ENCODE results near the gene PNMA8B.

The PNMA8B gene

DNA sequence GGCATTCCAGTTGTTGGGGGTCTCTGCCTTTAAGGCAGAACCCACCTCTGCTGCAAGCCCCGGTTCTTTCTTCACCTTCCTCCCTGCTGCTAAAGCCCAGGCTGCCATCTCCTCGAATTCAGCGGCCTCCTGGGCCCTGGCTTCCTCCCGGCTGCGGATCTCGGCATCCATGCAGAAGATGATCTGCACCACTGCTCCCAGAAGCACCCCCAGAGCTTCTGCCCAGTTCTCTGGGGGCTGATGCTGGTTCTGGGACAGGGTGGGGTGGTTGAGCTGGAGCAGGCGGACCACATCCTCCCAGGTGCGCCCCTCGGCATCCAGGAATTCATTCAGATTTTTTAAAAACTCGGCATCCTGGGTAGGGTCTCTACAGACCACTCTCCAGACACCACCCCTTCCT, 25.3 kb downstream of the PNMA8B start:
- no peak for DNase-seq (ENCODE audit: low read depth)
- TF ChIP-seq, protein P1, sequence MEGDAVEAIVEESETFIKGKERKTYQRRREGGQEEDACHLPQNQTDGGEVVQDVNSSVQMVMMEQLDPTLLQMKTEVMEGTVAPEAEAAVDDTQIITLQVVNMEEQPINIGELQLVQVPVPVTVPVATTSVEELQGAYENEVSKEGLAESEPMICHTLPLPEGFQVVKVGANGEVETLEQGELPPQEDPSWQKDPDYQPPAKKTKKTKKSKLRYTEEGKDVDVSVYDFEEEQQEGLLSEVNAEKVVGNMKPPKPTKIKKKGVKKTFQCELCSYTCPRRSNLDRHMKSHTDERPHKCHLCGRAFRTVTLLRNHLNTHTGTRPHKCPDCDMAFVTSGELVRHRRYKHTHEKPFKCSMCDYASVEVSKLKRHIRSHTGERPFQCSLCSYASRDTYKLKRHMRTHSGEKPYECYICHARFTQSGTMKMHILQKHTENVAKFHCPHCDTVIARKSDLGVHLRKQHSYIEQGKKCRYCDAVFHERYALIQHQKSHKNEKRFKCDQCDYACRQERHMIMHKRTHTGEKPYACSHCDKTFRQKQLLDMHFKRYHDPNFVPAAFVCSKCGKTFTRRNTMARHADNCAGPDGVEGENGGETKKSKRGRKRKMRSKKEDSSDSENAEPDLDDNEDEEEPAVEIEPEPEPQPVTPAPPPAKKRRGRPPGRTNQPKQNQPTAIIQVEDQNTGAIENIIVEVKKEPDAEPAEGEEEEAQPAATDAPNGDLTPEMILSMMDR (IDR thresholded peaks at IDR 0.05; ENCODE audit: low read length, missing control alignments) = no peak
- no peak overlapping the region for H3K4me3 ChIP-seq (replicated peaks; ENCODE audit: low read depth, low read length)

DNA sequence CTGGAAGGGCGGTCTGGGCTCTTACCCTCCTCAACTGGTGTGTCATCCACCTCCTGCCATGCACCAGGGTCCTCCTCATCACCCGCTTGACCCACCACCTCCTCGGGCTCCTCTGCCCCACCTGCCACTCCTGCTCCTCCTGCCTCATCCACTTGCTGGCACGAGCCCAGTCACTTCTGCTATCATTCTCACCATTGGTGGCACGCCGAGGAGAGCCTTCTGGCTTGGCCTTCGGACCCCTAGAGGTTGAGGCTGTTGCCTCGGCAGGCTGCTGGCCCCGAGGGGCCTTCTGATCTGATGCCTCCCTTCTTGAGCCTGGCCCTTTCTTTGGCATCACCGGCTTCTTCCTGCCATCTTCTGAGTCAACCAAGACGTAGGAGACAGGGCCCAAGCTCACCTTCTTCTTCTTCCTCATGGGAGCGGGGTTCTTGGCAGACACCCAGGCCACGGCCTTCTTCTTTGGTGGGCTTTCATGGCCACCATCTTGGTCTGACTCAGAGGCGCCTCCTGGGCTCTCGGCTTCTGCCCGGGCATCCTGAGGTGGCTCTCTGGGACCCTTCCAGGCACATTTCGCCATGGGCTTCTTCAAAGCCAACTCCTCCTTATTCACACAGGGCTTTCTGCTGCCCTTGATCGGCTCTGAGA, 26.0 kb downstream of the PNMA8B start:
- no peak overlapping the region for H3K4me3 ChIP-seq (replicated peaks; ENCODE audit: low read depth, low read length)
- TF ChIP-seq, protein P1 (IDR thresholded peaks at IDR 0.05; ENCODE audit: low read length, missing control alignments) = no peak
- no peak for DNase-seq (ENCODE audit: low read depth)

DNA sequence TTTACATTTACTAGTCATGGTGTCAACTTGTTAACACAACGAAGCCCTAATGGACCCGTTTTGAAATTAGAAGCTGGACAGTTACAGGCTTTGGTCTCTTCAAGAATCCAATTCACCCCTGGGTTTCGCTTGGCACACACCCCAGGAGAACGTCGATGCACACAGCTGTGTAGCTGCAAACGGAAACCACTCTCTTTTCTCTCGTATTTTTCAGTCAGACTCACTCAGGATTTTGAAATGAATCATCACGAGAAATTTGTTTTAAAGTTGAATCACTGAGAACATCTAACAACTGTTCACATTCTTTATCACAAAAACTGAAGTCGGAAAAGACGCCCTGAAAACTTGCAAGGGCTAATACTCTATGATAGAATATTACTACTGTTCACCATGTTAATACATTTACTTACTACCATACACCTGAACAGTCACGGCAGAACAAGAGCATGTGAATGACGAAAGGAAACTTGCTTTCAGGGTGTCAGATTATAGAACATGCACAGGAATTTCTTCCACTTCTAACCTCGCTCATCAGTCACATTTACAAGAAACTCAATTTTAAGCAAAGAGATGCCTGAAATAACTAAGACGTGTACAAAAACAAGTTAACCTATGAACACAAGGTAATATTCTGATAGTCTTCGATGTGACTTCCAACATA, 29.0 kb downstream of the PNMA8B start:
- peak; percentile 84 for DNase-seq (ENCODE audit: low read depth)
- TF ChIP-seq, protein P1 (IDR thresholded peaks at IDR 0.05; ENCODE audit: low read length, missing control alignments) = no peak
- H3K4me3 ChIP-seq (replicated peaks; ENCODE audit: low read depth, low read length) = peak overlapping the region; percentile 1

DNA sequence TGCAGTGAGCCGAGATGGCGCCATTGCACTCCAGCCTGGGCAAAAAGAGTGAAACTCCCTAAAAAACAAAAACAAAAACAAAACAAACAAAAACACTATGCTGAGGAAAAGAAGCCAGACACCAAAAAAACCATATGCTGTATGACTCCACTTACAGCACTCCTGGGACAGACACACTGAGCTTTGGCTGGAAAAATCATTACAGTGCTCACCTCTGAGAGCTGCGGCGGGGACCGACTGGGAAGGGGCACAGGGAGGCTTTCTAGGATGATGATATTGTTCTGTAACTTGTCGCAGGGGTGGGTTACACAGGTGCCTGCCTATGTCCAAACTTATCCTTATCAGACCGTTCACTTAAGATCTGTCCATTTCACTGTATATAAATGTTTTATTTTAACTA, 32.2 kb downstream of the PNMA8B start:
- TF ChIP-seq, protein P1 (IDR thresholded peaks at IDR 0.05; ENCODE audit: low read length, missing control alignments) = no peak
- no peak for DNase-seq (ENCODE audit: low read depth)
- H3K4me3 ChIP-seq (replicated peaks; ENCODE audit: low read depth, low read length) = no peak overlapping the region

DNA sequence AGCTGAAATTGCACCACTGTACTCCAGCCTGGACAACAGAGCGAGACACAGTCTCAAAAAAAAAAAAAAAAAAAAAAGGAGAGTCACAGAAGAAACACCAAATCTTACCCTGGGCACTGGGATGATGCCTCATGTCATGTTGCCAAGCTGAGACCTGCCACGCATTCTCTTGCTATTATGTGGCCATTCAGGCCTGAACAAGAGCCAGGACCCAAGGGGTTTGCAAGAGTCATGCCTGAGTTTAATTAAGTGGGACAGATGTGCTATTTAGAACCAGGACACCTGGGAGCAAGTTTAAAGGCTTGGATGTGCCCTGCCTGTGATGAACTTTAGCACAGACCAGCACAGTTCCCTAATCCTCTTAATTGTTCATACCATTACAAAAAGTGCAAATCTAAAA, 34.1 kb downstream of the PNMA8B start:
- no peak overlapping the region for H3K4me3 ChIP-seq (replicated peaks; ENCODE audit: low read depth, low read length)
- TF ChIP-seq, protein P1 (IDR thresholded peaks at IDR 0.05; ENCODE audit: low read length, missing control alignments) = no peak

DNA sequence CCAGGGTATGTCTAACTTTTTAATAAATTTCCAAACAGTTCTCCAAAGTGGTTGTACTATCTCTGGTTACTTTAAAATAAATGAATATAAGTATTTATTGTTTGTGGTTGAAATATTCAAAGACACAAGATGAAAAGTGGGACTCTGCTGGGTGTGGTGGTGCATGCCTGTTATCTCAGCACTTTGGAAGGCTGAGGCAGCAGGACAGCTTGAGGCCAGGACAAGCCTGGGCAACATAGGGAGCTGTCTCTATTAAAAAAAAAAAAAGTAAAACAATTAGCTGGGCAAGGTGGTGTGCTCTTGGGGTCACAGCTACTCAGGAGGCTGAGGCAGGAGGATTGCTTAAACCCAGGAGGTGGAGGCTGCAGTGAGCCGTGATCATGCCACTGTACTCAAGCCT, 34.7 kb downstream of the PNMA8B start:
- no peak overlapping the region for H3K4me3 ChIP-seq (replicated peaks; ENCODE audit: low read depth, low read length)
- TF ChIP-seq, protein P1 (IDR thresholded peaks at IDR 0.05; ENCODE audit: low read length, missing control alignments) = no peak
- no peak for DNase-seq (ENCODE audit: low read depth)

More for the DNA sequence above, 34.1 kb downstream of the PNMA8B start:
- DNase-seq (ENCODE audit: low read depth) = no peak

DNA sequence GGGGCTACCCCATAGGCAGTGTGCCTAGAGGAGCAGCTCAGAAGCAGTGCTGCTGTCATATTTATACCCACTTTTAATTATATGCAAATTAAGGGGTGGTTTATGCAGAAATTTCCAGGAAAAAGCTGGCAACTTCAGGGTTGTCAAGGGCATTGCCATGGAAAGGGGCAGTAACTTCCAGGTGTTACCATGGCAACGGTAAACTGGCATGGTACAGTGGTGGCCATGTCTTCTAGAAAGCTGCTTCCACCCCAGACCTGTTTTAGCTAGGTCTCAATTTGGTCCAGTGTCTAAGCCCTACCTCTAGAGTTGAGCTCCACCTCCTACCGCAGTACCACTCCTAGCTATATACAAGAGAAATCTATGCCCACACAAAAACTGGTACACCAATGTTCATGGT, 35.6 kb downstream of the PNMA8B start:
- TF ChIP-seq, protein P1 (IDR thresholded peaks at IDR 0.05; ENCODE audit: low read length, missing control alignments) = no peak
- DNase-seq (ENCODE audit: low read depth) = no peak
- no peak overlapping the region for H3K4me3 ChIP-seq (replicated peaks; ENCODE audit: low read depth, low read length)

All from fibroblast of pulmonary artery (primary cell).